Central memory CD8-positive, alpha-beta T cell (primary cell): ENCODE results near the gene SUN5.

Experiments used
- ATAC-seq: fragments of 150-1000 bp; cut with Tn5 transposase; replicated peaks from 2 replicates; pipeline ENCODE4 v1.10.0; 2022; ENCODE audit warnings: mild to moderate bottlenecking, moderate FRiP score, moderate number of reproducible peaks; ENCODE audit not compliant: poor library complexity, severe bottlenecking; ENCODE audit errors: extremely low read depth
- DNase-seq, 2 donors: peaks; one replicate each; pipeline ENCODE4 v3.0.0; 2021; ENCODE audit warnings: low spot score in 2 of 2
- H3K27ac Mint-ChIP-seq: one replicate; pipeline ENCODE4 v1.8.0; 2022; ENCODE audit warnings: low read depth, mild to moderate bottlenecking, moderate library complexity, mixed read lengths
- H3K27me3 Mint-ChIP-seq: one replicate; pipeline ENCODE4 v1.8.0; 2022; ENCODE audit warnings: mixed read lengths
- H3K36me3 Mint-ChIP-seq: one replicate; pipeline ENCODE4 v1.8.0; 2022; ENCODE audit warnings: mild to moderate bottlenecking, moderate library complexity, mixed read lengths; ENCODE audit not compliant: insufficient read depth
- H3K4me1 Mint-ChIP-seq: one replicate; pipeline ENCODE4 v1.8.0; 2022; ENCODE audit warnings: mixed read lengths
- H3K4me3 Mint-ChIP-seq: one replicate; pipeline ENCODE4 v1.8.0; 2022; ENCODE audit warnings: mild to moderate bottlenecking, moderate library complexity, mixed read lengths
- H3K9me3 Mint-ChIP-seq: one replicate; pipeline ENCODE4 v1.8.0; 2022; ENCODE audit warnings: mixed read lengths

SUN5 gene

DNA sequence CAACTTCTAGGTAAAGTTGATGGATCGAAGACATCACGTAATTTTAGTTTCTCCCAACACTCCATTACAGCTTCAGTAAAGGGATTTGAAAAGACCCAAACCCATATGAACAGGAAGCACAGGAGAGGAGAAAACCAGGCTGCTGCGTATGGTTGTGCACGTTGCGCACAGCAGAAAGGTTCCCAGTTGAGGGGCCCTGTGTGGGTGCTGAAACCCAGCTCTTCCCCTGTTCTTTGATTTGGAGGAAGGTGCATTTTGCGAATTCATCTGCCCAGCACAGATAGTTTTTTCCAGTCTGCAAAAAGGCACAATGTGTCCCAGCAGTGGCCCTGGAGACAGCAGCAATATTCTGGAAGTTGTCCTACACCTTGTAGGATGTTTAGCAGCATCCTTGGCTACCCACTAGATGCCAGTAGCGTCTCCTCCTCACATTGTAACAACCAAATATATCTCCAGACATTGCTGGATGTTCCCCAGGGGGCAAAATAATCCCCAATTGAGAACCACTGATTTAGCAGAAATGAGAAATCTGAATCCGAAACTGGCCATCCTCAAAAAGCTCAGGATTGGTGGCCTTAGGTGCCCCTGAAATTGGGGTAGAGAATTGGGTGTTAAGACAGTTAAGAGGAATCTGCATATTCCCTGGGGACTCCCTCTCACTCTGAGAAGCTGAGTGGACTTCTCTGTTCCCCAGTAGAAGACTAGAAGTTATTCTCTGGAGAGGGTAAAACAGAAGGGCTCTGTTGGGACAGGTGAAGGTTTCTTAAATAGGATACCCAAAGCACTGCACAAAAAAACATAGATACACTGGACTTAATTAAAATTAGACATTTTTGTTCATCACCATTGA is 12.2 kb downstream of the SUN5 start:
- no peak for ATAC-seq
- DNase-seq = no peak
- Mint-ChIP-seq H3K27ac (no peak overlapping the region), H3K4me1 (peaks cover 5% of the 10 kb centered on the region), H3K4me3 (no peak overlapping the region), H3K9me3 (peaks cover 5% of the 10 kb centered on the region), H3K27me3 (no peaks in the 10 kb centered on the region), H3K36me3 (no peaks in the 10 kb centered on the region)

DNA sequence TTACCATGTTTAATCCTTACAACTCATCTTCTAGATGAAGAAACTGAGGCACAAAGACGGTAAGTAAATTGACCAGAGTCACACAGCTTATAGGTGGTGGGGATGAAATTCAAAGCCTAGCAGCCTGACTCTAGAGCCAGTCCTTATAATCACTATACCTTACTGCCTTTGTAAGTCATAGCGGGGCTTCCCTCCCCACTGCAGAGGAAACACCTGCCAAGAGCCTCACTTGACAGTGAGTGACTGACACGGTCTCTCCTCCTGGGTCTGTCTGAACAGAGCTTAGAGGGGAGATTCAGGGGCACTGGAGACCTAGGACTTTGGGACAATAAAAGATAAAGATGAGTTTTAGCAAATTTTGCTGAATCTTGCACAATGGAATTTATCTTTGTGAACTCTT is 12.8 kb downstream of the SUN5 start:
- Mint-ChIP-seq H3K27ac (no peak overlapping the region), H3K36me3 (no peaks in the 10 kb centered on the region), H3K9me3 (peaks cover 5% of the 10 kb centered on the region), H3K27me3 (no peaks in the 10 kb centered on the region), H3K4me1 (peaks cover 5% of the 10 kb centered on the region), H3K4me3 (no peak overlapping the region)
- ATAC-seq (no peak), DNase-seq (no peak)

DNA sequence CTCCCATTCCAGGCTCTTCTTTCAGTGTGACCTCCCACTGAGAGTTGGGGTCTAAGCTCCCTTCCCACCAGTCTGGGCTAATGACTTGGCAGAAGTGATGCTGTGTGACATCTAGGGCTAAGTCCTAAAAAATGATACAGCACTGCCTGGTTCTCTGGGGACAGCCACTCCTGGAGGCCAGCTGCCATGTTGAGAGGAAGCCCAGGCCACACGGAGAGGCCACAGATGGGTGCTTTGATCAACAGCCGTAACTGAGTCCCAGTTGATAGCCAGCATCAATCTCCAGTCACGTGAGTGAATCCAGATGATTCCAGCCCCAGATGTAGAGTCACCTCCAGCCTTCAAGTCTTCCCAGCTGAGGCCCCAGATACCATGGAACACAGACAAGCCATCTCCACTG is 13.8 kb downstream of the SUN5 start:
- Mint-ChIP-seq H3K27me3 (no peaks in the 10 kb centered on the region), H3K4me3 (no peak overlapping the region), H3K27ac (no peak overlapping the region), H3K36me3 (no peaks in the 10 kb centered on the region), H3K9me3 (peaks cover 5% of the 10 kb centered on the region), H3K4me1 (peaks cover 5% of the 10 kb centered on the region)
- ATAC-seq (no peak), DNase-seq (no peak)

GRCh38 chr20:32989507-32990283 is 14.5 kb downstream of the SUN5 start:
- Mint-ChIP-seq H3K36me3 (no peaks in the 10 kb centered on the region), H3K9me3 (peaks cover 1% of the 10 kb centered on the region), H3K27ac (no peak overlapping the region), H3K4me1 (peaks cover 5% of the 10 kb centered on the region), H3K4me3 (no peak overlapping the region), H3K27me3 (no peaks in the 10 kb centered on the region)
- ATAC-seq (no peak), DNase-seq (no peak)

- DNase-seq (no peak), ATAC-seq (no peak)
- Mint-ChIP-seq H3K4me1 (peaks cover 5% of the 10 kb centered on the region), H3K27ac (no peak overlapping the region), H3K4me3 (no peak overlapping the region), H3K36me3 (no peaks in the 10 kb centered on the region), H3K27me3 (no peaks in the 10 kb centered on the region), H3K9me3 (no peaks in the 10 kb centered on the region)
Measured at GRCh38 chr20:32988008-32988407, 16.2 kb downstream of the SUN5 start.

GRCh38 chr20:32987044-32987825 is 17.0 kb downstream of the SUN5 start:
- DNase-seq (no peak), ATAC-seq (no peak)
- no peak overlapping the region for H3K4me3 Mint-ChIP-seq
- peaks cover 5% of the 10 kb centered on the region for H3K4me1 Mint-ChIP-seq
- H3K27ac Mint-ChIP-seq = no peak overlapping the region
- H3K27me3 Mint-ChIP-seq = no peaks in the 10 kb centered on the region
- H3K9me3 Mint-ChIP-seq = no peaks in the 10 kb centered on the region
- no peaks in the 10 kb centered on the region for H3K36me3 Mint-ChIP-seq

DNA sequence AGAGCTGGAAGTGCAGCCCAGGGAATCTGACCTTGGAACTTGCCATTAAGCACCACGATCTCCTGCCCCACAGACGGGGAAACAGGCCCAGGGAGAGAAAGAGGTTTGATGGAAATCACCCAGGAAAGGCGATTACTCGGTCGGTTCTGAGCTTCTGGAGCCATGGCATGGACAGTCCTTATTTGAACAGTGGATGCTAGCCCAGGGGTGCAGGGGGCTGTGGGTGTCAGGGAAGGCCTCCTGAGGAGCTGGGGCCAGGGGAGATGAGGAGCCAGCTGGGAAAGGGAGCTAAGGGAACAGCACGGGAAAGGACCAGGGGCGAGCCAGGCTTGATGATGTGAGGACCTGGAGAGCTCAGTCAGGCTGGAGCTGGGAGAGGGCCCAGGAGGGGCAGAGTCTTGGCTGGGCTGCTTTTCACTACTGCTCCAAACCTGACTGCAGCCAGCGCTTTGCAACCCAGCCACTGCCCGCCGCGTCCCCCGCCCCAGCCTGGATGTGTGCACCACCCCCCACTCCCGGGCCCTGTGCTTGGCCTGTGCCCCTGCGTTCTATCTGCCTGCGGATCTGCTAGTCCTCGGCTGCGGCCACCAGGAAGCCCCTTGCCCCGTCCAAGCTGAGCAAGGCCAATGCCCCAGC is 17.8 kb downstream of the SUN5 start:
- Mint-ChIP-seq H3K4me3 (no peak overlapping the region), H3K4me1 (peaks cover 5% of the 10 kb centered on the region), H3K27ac (no peak overlapping the region), H3K36me3 (no peaks in the 10 kb centered on the region), H3K9me3 (no peaks in the 10 kb centered on the region), H3K27me3 (no peaks in the 10 kb centered on the region)
- no peak for DNase-seq
- ATAC-seq = no peak

- H3K36me3 Mint-ChIP-seq = no peaks in the 10 kb centered on the region
- H3K4me1 Mint-ChIP-seq = no peaks in the 10 kb centered on the region
- no peaks in the 10 kb centered on the region for H3K27me3 Mint-ChIP-seq
- no peaks in the 10 kb centered on the region for H3K9me3 Mint-ChIP-seq
- DNase-seq = no peak
- no peak for ATAC-seq
- no peak overlapping the region for H3K4me3 Mint-ChIP-seq
- no peak overlapping the region for H3K27ac Mint-ChIP-seq
Measured at GRCh38 chr20:32985596-32985995, 18.6 kb downstream of the SUN5 start.

DNA sequence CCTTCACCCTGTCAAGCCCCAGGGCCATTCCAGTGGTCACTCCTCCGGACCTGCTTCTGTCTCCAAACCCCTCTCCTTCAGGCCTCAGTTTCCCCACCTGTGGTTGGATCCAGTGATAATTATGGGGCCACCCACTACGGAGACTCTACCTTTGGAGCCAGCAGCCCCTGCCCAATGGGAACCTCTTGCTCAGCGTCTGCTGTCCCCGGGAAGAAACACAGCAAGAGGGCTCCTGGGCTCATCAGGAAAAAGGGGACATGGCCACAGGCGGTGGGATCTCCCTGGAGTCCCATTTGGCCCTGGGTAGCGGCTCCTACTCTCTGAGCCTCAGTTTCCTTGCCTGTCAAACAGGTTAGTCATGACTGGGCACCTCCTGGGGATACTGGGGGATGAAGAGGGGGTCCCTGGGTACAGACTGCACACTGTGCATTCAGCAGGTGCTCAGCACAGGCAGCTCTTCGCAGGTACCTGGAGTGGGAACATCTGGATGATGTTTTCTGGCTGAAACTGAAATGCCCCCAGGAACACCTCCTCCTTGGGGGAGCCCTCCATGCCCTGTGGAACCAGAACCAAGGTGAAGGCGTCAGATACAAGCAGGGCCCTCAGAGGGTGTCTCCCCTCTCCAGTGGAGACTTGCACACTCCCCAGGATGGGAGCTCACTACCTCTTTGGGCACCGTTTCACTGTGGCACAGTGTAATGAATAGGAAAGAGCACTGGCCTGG is 19.4 kb downstream of the SUN5 start:
- Mint-ChIP-seq H3K36me3 (no peaks in the 10 kb centered on the region), H3K4me3 (no peak overlapping the region), H3K9me3 (no peaks in the 10 kb centered on the region), H3K4me1 (no peaks in the 10 kb centered on the region), H3K27ac (no peak overlapping the region), H3K27me3 (no peaks in the 10 kb centered on the region)
- no peak for ATAC-seq
- DNase-seq = no peak

DNA sequence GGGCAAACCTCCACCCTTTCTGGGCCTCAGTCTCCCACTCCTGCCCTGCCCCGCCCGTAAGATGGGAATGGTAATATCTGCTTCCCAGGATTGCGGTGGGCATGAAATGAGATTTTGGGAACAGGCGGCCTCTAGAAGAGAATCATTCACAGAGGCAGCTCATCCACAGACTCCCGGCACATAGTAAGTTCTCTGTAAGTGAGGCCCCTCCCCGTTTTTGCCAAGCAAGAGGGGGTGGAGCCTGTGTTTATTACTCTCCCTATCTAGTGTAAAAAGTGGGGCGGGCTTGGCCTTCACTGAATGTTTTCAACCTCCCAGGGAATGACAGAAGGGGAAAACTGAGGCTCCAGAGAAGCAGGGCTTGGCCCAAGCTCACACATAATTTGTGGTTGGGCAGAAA is 20.0 kb downstream of the SUN5 start:
- Mint-ChIP-seq H3K4me3 (no peak overlapping the region), H3K36me3 (no peaks in the 10 kb centered on the region), H3K27me3 (no peaks in the 10 kb centered on the region), H3K4me1 (no peaks in the 10 kb centered on the region), H3K9me3 (no peaks in the 10 kb centered on the region), H3K27ac (no peak overlapping the region)
- no peak for DNase-seq
- ATAC-seq = no peak

DNA sequence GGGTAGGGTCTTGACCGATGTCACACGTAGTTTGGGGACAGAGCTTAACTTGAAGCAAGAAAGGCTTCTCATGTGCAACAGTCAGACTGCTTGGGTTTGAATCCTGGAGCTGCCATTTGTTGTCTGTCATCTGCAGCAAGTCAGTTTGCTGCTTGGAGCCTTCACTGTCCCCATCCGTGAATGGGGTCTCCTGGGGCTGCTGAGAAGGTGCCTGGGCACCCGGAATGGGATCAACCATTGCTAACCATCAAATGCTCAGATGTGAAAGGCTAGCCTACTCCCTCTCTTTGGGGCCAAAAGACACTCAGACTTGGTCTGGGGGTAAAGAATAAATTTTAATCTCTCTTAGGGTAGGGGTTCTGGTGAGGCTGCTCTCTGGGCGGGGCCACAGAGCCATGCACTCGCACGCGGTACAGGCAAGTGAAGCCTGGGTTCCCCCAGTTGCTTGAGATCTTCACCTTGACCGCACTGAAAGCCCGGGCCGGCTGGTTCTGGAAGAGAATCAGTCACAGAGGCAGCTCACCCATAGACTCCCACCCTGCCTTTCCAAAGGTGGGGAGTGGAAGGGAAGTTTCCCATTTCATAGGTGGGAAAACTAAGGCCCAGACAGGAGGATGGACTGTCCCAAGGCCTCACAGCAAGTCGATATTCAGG is 20.6 kb downstream of the SUN5 start:
- Mint-ChIP-seq H3K4me3 (no peak overlapping the region), H3K4me1 (no peaks in the 10 kb centered on the region), H3K27me3 (no peaks in the 10 kb centered on the region), H3K36me3 (no peaks in the 10 kb centered on the region), H3K27ac (no peak overlapping the region), H3K9me3 (no peaks in the 10 kb centered on the region)
- DNase-seq = no peak
- ATAC-seq = no peak
